ENCODE results near the gene ZNF48.

Gene ZNF48

DNA sequence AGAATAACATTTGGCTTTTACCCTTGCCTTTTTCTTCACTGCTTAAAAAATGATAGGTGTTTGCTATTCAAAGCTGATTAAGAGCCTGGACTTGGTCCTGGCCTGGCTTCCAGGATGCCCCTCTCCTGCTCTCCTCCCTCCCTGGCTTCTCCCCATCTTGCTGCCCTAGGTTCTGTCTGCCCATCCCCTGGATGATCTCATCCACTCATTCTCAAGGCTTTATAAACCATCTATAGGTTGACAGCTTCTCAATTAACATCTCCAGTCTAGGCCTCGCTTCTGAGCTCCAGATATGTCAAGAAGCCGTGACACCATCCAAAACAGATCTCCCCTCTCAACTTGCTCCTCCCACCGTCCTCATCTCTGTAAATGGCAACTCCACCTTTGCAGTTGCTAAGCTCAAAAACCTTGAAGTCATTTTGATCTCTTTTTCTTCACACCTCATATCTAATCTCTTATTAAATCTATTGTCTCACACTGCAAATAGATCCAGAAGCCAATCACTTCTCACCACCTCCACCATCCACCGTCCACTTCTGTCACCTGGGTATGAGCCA is 20.9 kb downstream of the ZNF48 start:
- DNase-seq (ENCODE audit: low read depth, low spot score), result no peak
- no peak for TF ChIP-seq CTCF (IDR thresholded peaks at IDR 0.05; ENCODE audit: low read depth, low read length)
- in situ Hi-C loops (cut with HindIII; ENCODE audit: low sequenced_read_pairs), result no loop called here
- no peak overlapping the region for H3K4me3 ChIP-seq (ENCODE audit: low read depth, low read length)

DNA sequence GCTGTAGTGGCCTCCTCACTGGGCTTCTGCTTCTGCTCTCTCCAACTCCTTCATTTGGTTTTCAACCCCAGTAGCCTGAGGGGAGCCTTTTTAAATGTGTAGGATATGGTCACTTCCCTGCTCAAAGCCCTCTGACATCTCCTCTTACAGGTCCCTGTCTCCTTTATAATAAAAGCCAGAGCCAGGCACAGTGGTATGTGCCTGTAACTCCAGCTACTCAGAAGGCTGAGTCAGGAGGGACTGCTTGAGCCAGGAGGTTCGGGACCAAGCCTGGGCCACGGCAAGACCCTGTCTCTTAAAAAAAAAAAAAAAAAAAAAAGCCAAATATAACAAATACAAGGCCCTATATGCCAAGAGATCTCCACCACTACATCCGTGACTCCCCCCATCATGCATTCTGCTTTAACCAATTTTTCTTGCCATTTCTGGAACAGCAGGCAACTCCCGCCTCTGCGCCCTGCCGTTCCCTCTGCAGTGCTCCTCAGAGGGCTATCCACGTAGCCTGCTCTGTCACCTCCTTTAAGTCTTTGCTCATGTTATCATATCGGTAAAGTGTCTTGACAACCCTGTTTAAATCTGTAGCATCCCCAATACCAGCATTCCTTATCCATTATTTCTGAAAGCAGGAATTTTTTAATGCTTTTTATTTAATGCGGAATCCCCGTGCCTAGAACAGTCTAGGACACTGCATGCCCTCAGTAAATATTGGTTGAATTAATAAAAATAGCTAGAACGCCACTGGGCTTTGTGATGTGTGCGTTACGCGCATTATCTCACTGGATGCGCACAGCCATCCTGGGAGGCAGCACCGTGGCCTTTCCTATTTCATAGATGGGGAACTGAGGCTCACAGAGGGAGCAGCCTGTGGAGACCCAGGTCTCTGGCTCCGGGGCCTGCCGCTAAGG is 21.7 kb downstream of the ZNF48 start:
- DNase-seq (ENCODE audit: low read depth, low spot score), result no peak
- TF ChIP-seq CTCF (IDR thresholded peaks at IDR 0.05; ENCODE audit: low read depth, low read length), result no peak
- H3K4me3 ChIP-seq (ENCODE audit: low read depth, low read length), result peak overlapping the region; percentile 45
- in situ Hi-C loops (cut with HindIII; ENCODE audit: low sequenced_read_pairs), result no loop called here

- peak; percentile 6 for TF ChIP-seq CTCF (IDR thresholded peaks at IDR 0.05; ENCODE audit: low read depth, low read length)
- in situ Hi-C loops (cut with HindIII; ENCODE audit: low sequenced_read_pairs), result no loop called here
- DNase-seq (ENCODE audit: low read depth, low spot score), result peak; percentile 92
- peak overlapping the region; percentile 45 for H3K4me3 ChIP-seq (ENCODE audit: low read depth, low read length)
Measured at GRCh38 chr16:30417529-30418349, 22.5 kb downstream of the ZNF48 start.

DNA sequence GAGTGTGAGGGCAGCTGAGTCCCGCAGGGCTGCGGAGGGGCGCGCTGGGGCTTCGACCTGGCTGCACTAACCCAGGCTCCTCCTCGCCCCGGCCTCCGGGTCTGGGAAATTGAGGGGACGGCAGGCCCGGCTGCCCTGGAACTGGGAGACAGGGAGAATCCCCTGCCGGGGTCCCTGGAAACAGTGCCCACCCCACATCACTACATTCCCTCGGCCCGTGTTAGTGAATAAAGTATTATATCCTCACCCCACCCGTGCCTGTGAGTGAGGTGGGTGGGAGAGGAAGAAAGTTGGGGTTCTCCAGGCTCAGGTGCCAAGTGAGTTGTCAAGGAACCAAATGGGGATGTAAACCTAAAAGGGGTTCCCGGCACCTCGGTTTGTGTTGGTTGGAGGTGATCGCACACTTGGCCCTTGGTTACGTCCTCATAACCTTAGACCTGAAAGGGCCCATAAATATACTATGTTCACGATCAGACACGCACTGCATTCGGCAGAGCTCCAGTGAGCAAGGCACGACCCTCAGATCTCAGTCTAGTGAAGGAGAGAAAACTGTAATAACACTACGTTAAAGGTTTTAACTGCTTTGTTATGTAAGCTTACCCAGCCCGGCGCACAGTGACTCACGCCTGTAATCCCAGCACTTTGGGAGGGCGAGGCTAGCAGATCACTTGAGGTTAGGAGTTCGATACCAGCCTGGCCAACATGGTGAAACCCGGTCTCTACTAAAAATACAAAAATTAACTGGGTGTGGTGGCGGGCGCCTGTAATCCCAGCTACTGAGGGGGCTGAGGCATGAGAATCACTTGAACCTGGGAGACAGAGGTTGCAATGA is 23.3 kb downstream of the ZNF48 start:
- in situ Hi-C loops (cut with HindIII; ENCODE audit: low sequenced_read_pairs), result no loop called here
- no peak for TF ChIP-seq CTCF (IDR thresholded peaks at IDR 0.05; ENCODE audit: low read depth, low read length)
- DNase-seq (ENCODE audit: low read depth, low spot score), result no peak
- peak overlapping the region; percentile 45 for H3K4me3 ChIP-seq (ENCODE audit: low read depth, low read length)

- in situ Hi-C loops (cut with HindIII; ENCODE audit: low sequenced_read_pairs), result no loop called here
- no peak for DNase-seq (ENCODE audit: low read depth, low spot score)
- H3K4me3 ChIP-seq (ENCODE audit: low read depth, low read length), result no peak overlapping the region
- TF ChIP-seq CTCF (IDR thresholded peaks at IDR 0.05; ENCODE audit: low read depth, low read length), result no peak
Measured at GRCh38 chr16:30421010-30421409, 25.8 kb downstream of the ZNF48 start.

GRCh38 chr16:30428055-30428454 is 32.8 kb downstream of the ZNF48 start:
- TF ChIP-seq CTCF (IDR thresholded peaks at IDR 0.05; ENCODE audit: low read depth, low read length), result no peak
- in situ Hi-C loops (cut with HindIII; ENCODE audit: low sequenced_read_pairs), result no loop called here
- no peak overlapping the region for H3K4me3 ChIP-seq (ENCODE audit: low read depth, low read length)
- DNase-seq (ENCODE audit: low read depth, low spot score), result no peak
